GM21381 (cell line): ENCODE measurements around the gene SHOC2.
A peak's percentile ranks its signal among the peaks of the same experiment; 100 is the strongest.
"Not testable (repeated sequence)": the region's sequence is repeated elsewhere in the genome, so short reads cannot be mapped to it uniquely, and the experiment has no call there.

Experiments
- ATAC-seq: cut with Tn5 transposase; IDR thresholded peaks from one replicate; pipeline ENCODE4 v1.9.1; 2021; ENCODE audit warnings: mild to moderate bottlenecking, moderate library complexity; ENCODE audit not compliant: unreplicated experiment

SHOC2 gene

DNA sequence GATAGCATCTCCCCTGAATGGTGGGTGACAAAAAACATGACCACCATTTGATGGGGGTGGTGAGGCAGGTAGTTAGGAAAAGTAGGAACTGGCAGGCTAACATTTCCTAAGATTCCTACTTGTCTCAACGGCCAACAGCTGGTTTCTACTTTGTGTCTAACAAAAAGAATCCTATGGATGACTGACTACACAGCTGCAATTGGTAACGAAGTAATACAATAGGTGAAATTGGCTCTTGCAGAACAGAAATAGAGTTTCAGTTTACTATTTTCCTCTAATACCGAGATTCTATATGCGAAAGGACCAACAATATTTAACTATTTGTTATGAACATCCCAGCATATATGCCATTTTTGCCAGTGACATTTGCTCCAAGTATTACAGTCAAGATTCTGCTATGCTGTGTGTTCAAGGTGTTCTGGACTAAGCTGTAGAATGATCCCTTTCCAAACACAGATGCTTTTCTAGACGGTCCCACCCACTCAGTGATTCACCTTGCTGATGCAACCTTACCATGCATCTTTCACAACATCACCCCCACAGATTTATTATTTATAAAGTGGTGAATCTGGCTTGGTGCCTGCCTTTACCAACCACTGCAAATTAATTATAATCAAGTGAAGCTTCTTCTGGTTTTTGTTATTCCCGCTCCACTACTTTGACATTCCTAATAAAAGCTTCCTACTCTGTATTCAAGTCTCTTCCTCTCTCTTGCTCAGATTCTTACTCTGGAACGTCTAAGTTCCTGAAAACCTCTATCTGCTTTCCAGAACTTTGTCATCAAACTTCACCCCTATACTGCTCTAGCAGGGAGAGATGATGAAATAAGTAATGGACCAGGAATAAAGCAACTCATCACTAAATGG, 17.2 kb upstream of the SHOC2 start:
- ATAC-seq = no peak

DNA sequence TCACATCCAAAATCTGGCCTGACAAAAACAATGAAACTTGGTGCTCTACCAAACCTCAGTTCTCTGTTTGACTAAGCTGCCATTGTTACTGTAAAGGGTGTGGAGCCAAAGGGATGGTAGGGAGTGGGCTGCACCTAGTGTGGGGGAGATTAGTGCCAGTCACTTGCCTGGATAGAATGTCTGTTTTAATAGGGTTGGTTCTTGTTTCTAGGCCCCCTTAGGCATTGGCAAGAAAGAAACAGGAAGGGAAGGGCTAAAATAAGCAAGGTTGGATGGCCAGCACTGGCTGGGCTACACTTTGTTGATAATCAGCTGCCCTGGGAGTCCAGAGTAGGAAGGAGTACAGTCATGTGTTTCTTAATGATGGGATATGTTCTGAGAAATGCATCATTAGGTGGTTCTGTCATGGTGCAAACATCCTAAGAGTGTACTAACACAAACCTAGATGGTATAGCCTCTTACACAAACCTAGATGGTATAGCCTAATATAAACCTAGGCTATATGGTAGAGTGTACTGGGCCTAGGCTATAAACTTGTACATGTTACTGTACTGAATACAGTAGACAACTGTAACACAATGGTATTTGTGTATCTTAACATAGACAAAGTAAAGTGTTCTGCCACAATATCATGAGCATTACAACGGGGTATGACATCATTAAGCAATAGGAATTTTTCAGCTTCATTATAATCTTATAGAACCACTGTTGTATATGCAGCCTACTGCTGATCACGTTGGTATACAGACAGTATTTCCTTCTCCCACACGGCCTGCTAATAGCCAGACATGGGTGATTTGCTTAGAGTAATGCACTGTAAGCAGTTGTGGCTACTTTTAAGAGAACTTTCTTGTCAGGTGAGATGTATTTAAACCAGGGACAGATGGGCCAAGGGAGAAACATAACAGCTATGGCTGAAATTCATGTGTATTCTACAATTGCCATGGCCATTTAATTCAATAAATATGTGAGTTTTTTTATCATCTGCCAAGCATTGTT, 15.8 kb upstream of the SHOC2 start:
- peak; percentile 64 for ATAC-seq

DNA sequence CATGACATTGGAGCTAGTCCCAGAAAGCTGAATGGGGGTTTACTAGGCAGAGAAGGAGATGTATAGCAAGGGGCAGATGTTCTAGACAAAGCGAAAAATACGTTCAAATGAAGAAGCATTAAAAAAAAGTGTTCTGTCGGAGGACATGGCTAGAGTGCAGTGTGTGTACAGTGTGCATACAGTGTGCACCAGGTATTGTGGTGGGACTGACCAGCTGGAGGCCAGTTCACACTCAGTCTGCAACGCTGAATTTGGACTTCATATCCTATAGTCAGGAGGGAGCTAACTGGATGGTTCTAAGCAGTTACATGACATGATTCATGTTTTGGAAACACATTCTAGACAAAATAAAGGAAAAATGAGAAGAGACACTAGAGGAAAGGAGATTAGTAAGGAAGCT, 9.3 kb upstream of the SHOC2 start:
- no peak for ATAC-seq

DNA sequence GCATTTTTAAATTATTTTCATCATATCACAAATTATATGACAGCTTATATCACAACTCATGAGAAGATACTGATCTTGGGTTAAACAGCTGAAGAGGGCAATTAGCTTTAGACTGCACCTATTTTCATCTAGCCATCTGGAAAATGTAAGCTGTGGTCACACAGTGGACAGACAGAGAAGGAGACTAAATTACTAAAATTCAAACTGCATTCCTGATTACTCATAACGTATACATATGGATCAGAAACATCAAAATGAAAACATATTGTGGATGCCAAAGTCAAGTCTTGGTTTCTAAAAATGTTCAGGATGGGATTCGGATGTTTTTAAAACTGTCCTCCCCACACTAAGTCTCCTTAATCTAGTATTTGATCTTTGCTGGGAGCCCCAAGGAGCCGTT, 7.0 kb upstream of the SHOC2 start:
- no peak for ATAC-seq

DNA sequence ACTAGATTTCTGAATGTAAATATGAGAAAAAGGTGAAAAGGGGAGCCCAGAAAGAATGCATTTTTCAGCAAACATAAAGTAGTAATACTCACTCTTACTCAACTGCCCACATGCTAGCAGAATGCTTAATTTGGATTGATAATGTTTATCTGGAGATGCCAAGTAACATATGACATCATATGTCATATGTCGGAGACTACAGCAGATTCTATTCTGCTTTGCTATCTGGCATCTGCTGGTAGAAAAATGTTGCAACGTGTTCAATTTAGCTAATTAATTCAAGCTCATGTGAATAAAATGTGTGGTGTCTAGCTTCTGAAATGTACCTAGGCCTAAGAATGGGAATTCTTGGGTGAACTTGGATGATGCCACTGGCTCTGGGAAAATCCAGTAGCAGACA, 5.0 kb upstream of the SHOC2 start:
- ATAC-seq = no peak

DNA sequence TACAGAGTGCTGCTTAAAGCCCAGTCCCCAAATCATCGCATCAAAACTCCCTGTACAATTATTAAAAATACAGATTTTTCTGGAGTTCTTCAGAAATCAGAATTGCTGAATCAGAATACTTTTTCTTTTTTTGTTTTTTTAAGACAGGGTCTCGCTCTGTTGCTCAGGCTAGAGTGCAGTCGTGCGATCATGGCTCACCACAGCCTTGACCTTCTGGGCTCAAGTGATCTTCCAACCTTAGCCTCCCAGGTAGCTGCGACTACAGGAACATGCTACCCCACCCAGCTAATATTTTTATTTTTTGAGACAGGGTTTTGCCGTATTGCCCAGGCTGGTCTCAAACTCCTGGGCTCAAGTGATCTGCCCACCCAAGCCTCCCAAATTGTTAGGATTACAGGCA, 4.4 kb upstream of the SHOC2 start:
- no peak for ATAC-seq

DNA sequence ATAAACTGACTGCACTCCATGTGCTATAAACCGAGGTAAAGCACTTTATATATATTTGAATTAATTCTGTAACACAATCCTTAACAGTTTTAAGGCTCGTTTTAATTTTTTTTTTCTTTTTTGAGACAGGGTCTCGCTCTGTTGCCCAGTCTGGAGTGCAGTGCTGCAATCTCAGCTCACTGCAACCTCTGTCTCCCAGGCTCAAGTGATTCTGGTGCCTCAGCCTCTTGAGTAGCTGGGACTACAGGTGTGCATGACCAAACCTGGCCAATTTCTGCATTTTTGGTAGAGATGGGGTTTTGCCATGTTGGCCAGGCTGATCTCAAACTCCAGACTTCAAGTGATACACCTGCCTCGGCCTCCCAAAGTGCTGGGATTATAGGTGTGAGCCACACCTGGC, 3.8 kb upstream of the SHOC2 start:
- not testable (repeated sequence) for ATAC-seq

DNA sequence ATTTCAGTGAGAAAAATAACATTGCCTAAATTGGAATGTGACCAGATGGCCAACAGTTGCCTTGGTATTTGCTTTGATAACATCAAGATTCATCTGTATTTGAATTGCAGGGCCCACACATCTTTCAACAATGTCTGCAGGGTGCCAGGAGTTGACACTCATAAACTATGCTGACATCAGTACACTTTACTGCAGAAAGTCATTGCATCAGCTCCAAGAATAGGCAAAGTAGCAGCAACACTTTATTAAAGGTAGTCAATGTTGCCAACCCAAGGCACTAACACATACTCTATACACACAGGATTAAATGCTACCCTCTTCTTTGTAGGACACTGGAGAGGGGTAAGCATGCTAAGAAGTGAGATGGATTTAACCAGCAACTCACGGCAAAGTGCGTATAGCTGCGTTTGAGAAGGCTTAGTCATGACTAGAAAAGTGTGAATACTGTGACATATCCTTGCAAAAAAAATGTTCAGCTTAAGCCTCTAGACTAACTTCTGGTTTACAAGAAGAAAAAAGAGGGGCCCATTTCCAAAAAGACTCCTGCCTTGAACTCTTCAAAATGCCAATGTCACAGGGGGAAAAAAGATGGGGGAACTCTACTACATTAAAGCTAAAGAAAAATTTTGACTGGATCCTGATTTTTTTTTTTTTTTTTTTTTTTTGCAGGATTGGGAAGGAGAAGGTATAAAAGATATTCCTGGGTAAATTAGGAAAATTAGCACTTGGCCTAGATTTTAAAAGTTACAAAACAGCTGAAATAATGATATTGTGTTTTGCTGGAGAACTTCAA, 2.7 kb upstream of the SHOC2 start:
- ATAC-seq = no peak

DNA sequence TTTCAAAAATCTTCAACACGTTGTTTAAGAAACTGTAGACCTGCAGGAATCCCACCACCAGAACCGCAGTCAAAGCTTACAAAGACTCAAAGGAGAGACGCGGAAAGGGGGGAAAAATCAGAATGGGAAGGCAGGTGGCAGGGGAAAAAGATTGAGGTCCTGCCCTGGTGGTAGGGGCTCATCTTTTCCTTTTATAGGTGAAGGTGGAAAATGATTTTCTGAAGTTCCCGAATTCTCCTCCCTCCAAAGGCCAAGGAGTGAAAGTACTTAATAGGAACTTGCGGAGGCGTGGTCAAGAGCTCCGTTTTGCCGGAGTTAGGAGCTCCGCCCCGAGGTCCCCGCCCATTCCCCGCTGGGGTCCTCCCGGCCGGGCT, 1.1 kb upstream of the SHOC2 start:
- no peak for ATAC-seq

DNA sequence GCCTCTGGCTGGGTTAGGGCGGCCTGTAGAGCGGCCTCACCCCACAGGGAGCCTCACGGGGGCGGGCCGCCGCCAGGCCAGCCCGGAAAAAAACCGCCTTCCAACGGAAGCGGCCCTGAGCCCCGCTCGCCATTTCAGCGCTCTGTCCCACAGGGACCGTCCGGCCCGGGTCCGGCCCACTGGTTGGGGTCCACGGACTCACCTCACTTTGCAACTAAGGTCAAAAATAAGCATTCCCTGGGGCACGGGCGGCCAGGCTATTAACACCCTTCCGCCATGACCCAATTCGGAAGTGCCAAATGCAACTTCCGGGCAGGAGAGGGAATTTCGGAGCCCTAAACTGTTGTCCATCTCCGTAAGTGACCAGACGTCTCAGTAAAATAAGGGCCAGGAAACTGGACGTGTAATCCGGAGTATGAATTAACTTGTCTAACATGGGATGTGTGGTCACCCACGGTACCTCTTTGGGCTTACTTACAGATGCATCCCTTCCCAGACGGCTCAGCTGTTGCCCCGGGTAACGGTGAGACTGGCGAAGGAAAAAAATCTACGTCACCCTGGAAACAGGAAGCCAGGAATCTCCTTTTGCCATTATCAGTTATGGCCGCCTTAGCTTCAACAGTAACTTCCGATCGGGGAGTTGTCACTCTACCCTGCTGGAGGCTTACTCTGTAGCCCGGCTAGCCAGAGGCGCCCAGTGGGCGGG, 608 bp upstream of the SHOC2 start, which contains the start of gene BBIP1:
BBIP1 (minus strand) TSS at position 538 of the 706 bp plus-strand sequence. CDS start 1,023 bp downstream, outside the sequence.
- ATAC-seq = peak; percentile 81

DNA sequence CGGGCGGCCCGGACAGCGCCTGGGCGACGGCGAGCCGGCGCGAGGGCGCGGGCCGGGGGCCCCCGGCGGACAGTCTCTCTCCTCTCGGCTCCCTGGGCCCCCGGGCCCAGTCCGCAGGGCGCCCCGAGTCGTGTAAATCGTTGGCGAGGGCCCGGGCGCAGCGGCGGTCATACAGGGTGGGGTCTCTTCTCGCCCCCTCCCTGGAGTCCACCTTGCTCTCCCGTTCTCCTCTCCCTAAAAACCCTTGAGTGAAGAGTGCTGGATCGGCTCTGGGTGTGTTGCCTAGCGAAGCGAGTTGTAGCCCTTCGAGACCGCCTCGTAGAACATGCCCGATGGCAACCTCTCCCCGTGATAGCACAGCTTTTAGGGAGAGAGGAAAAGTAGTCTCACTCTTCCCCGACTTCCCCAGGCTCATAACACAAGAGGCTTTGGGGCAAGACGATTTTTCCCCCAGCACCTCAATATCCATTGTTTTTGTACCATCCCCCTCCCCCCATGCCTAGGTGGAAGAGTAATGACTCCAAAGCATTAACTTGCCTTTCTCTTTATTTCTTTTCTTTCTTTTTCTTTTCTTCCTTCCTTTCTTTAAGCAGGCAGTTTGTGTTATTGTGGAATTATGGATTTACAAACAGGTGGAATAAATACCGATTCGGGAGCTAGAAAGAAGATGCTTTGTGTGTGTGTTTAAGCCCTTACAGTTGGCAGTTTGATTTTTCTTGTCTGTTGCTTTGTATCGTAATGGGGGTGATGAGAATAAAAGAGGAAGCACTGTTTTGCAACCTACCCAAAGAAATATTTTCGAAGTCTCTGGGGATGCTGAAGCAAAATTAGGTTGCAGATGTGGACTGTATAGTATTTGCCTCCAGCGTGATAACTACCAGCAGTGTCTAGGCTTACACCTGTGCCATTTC, 822 bp downstream of the SHOC2 start:
- ATAC-seq = peak; percentile 18

DNA sequence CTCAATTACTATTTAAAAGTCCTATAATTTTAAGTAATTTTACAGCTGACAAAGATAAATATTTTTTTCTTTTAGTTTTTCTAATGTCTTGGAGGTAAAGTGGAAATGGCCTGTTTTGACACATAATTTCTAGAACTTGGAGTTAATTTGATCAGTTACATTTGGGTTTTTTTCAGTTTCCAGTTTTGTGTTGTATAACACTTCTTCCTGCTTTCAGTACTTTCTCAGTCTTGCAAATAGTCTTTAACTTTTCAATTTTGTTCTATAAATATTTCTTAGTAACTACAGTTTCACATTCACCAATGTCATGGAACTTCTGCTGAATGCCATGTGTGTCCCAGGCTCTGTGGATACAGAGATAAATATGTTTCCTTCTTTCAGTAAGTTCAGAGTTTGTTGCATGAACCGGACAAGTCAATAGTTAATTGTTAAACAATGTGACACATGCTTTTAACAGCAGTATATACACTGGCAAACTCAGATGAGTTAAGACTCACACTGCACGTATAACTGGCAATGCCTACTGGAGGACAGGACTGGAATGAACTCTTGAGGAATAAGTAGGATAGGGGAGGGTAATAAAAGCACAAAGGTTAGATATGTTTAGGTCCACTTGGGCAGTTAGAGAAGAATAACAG, 4.6 kb downstream of the SHOC2 start:
- peak; percentile 17 for ATAC-seq

DNA sequence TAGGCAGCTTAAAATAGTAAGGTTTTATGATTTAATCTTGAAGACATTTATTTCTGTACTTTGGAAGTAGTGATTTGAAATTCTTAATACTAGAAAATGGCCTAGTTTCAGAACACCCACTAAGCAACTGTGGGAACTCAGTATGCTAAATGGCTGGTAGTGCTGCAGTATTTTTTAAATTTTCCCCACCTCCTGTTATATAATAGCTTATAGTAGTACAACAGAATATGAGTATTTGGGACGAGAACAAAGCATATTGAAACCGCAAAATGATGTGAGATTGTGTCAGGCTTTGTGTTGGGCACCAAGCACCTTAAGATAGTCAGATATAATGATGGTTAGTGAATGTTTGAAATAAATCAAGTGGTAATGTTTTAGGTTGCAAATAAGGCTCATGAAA, 8.1 kb downstream of the SHOC2 start:
- no peak for ATAC-seq

DNA sequence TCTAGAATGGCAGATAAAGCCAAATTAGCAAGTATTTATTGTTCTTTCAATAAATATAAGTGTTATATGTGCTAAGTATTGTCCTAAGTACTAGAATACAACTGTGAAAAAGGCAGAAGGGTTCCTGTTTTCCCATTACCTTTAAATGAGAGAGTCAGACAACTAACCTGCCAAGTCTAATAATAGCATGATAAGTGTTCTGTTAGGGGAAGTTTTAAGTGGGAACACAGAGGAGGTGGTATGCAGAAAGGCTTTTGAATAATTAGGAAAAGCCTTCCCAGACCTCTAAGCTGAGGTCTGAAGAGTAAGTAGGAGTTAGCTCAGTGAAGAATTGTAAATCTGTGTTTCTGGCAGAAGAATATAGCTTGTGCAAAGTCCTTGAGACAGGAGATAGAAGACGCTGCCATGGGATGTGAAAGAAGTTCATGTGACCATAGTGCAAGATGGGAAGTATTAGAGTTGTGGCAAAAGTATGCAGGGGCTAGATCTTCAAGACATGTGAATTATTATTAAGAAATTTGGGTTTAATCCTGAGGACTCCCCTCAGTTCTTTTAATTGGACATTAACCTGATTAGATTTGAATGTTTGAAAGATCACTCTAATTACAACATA, 12.5 kb downstream of the SHOC2 start:
- ATAC-seq = no peak

DNA sequence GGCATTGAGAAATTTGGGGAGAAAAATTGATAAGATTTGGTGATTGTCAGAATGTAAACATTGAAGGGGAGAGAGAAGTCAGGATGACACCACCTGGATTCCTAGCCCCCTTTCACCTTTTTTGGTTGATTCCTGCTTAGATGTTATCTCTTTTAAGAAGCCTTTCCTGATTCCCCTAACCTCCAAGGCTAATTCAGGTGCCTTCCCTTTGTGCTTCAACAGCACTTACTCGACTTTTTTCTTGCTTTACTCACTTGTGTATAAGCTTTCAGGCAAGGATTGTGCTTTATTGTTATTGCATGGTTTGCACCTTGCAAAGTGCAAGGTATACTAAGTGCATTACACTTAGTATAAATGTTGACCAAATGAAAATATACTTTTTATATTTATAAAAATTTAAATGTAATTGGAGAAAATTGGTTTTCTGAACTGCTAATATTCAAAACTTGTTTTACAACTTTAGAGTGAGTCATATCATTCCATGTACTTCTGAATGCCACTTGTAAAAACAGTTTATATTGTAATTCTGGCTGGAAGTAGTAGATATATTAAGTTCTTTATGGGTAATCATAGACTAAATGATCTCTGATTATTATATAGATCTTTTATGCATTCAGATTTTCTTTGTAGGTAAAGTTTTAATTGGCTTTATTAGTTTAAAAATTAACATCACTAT, 13.2 kb downstream of the SHOC2 start:
- no peak for ATAC-seq

DNA sequence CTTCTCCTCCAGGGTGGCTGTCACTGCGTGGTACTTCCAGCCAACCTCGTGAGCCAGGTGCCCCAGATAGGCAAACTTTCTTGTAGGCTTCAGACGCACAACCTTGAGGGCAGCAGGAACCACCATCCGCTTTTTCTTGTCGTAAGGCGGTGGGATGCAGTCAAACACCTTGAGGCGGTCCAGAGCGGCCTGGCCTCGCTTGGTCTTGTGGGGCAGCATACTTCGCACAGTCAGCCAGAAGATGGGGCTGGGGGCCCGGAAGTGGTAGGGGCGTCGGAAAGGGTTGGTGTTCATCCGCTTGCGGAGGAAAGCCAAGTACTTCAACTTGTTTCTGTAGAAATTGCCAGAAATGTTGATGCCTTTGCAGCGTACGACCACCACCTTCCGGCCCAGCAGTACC, 17.4 kb downstream of the SHOC2 start:
- ATAC-seq = no peak

DNA sequence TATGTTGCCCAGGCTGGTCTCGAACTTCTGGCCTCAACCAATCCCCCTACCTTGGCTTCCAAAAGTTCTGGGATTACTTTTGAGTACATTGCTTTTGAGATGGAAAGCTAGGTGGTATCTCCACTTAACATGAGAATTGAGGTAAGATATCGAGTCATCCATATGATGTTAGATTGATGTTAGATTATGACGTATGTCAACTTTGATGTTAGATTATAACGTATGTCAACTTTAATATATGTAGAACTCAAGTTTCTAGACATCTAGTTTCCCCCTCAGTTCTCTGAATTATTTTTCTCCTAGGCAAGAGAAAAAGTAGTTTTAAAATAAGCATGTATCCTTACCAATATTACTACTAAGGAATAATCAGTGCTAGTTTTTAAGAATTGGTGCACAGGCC, 20.0 kb downstream of the SHOC2 start:
- no peak for ATAC-seq
